WTC11 (cell line): ENCODE results near the gene FGFRL1.

Experiments used
- ATF1 ChIP-seq: sonication (generic); formaldehyde crosslinking; IDR thresholded peaks from 2 replicates; pipeline ENCODE4 v1.8.1; 2023; ENCODE audit warnings: mild to moderate bottlenecking, moderate library complexity, missing genetic modification reagents
- JUN ChIP-seq: sonication (generic); formaldehyde crosslinking; IDR thresholded peaks from 2 replicates; pipeline ENCODE4 v1.8.0; 2023; ENCODE audit warnings: mild to moderate bottlenecking, missing genetic modification reagents
- NFYB ChIP-seq: sonication (generic); formaldehyde crosslinking; conservative IDR thresholded peaks from 2 replicates; pipeline ENCODE4 v1.8.0; 2022; ENCODE audit warnings: low read depth, missing genetic modification reagents
- TEAD1 ChIP-seq: sonication (generic); formaldehyde crosslinking; IDR thresholded peaks from 2 replicates; pipeline ENCODE4 v1.8.0; 2022; ENCODE audit warnings: mild to moderate bottlenecking, missing genetic modification reagents
- ZNF138 ChIP-seq: sonication (generic); formaldehyde crosslinking; conservative IDR thresholded peaks from 2 replicates; pipeline ENCODE4 v1.8.1; 2022; ENCODE audit warnings: mild to moderate bottlenecking, moderate library complexity, missing genetic modification reagents
- TF ChIP-seq, protein P1 (sequence below): fragments of 200-600 bp; IDR thresholded peaks from 2 replicates; pipeline ENCODE4 v1.8.0; 2022; ENCODE audit warnings: antibody characterized with exemption
- TF ChIP-seq, protein P2 (sequence below): sonication (generic); formaldehyde crosslinking; IDR thresholded peaks from 2 replicates; pipeline ENCODE4 v1.8.0; 2022; ENCODE audit warnings: mild to moderate bottlenecking, missing genetic modification reagents
- TF ChIP-seq, protein P3 (sequence below): fragments of 250-450 bp; sonication (Bioruptor Pico); IDR thresholded peaks from 2 replicates; pipeline ENCODE4 v1.9.0; 2021; ENCODE audit warnings: moderate library complexity, mild to moderate bottlenecking, inconsistent platforms, borderline replicate concordance
- TF ChIP-seq, protein P4 (sequence below): sonication (generic); formaldehyde crosslinking; IDR thresholded peaks from 2 replicates; pipeline ENCODE4 v1.8.0; 2022; ENCODE audit warnings: mild to moderate bottlenecking, missing genetic modification reagents

DNA sequence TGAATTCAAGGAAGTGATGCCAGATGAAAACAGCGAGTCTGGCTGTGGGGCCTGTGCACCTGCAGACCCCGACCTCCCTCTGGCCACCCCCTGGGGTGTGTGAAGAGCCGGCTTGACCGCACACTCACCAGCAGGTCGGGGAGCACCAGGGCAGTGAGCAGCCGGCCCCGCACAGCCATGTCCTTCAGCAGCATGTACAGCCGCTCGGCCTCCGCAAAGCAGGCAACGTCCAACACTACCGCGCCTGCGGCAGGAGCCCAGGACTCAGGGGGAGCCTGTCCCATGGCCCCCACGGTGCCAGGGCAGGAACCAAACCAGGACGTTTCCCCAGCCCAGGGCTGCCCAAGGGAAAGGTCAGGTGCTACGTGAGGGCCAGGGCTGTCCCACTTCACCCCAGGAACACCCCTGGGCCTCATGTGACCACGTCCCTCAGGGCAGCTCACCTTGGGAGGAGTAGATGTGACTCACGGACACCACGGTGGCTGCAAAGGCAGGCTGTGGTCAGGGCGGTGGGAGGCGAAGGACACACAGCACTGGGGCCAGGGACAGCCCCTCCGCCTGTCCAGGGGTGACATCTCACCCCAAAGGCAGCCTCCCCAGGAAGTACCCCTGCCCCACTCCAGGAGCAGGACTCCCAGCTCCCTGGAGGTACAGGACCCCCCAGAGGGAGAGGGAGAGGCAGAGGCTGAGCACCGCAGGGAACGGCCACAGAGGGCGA, 46.2 kb upstream of the FGFRL1 start:
- TF ChIP-seq, protein P1, sequence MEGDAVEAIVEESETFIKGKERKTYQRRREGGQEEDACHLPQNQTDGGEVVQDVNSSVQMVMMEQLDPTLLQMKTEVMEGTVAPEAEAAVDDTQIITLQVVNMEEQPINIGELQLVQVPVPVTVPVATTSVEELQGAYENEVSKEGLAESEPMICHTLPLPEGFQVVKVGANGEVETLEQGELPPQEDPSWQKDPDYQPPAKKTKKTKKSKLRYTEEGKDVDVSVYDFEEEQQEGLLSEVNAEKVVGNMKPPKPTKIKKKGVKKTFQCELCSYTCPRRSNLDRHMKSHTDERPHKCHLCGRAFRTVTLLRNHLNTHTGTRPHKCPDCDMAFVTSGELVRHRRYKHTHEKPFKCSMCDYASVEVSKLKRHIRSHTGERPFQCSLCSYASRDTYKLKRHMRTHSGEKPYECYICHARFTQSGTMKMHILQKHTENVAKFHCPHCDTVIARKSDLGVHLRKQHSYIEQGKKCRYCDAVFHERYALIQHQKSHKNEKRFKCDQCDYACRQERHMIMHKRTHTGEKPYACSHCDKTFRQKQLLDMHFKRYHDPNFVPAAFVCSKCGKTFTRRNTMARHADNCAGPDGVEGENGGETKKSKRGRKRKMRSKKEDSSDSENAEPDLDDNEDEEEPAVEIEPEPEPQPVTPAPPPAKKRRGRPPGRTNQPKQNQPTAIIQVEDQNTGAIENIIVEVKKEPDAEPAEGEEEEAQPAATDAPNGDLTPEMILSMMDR, result no peak
- TF ChIP-seq JUN (CRISPR knock-in tag) (no peak), ZNF138 (CRISPR knock-in tag) (no peak), NFYB (CRISPR knock-in tag) (no peak), TEAD1 (CRISPR knock-in tag) (no peak), ATF1 (CRISPR knock-in tag) (no peak)
- TF ChIP-seq, protein P2, sequence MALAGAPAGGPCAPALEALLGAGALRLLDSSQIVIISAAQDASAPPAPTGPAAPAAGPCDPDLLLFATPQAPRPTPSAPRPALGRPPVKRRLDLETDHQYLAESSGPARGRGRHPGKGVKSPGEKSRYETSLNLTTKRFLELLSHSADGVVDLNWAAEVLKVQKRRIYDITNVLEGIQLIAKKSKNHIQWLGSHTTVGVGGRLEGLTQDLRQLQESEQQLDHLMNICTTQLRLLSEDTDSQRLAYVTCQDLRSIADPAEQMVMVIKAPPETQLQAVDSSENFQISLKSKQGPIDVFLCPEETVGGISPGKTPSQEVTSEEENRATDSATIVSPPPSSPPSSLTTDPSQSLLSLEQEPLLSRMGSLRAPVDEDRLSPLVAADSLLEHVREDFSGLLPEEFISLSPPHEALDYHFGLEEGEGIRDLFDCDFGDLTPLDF (CRISPR knock-in tag), result no peak
- TF ChIP-seq, protein P3, sequence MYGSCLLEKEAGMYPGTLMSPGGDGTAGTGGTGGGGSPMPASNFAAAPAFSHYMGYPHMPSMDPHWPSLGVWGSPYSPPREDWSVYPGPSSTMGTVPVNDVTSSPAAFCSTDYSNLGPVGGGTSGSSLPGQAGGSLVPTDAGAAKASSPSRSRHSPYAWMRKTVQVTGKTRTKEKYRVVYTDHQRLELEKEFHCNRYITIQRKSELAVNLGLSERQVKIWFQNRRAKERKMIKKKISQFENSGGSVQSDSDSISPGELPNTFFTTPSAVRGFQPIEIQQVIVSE (CRISPR knock-in tag), result no peak
- TF ChIP-seq, protein P4, sequence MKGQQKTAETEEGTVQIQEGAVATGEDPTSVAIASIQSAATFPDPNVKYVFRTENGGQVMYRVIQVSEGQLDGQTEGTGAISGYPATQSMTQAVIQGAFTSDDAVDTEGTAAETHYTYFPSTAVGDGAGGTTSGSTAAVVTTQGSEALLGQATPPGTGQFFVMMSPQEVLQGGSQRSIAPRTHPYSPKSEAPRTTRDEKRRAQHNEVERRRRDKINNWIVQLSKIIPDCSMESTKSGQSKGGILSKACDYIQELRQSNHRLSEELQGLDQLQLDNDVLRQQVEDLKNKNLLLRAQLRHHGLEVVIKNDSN (CRISPR knock-in tag), result no peak
